ENCODE results near the gene ATP6V0E1.
A peak's percentile ranks its signal among the peaks of the same experiment; 100 is the strongest.

Gene ATP6V0E1

GRCh38 chr5:172971482-172971881 is 12.1 kb upstream of the ATP6V0E1 start:
- Mint-ChIP-seq H3K27me3 (ENCODE audit: low read depth) (peaks cover 19% of the 10 kb centered on the region), H3K36me3 (ENCODE audit: low read depth) (peaks cover 19% of the 10 kb centered on the region), H3K9me3 (no peaks in the 10 kb centered on the region), H3K27ac (peak overlapping the region in 1 of 3 experiments; percentile 44), H3K4me1 (peaks cover 9% of the 10 kb centered on the region), H3K4me3 (no peak overlapping the region)
- TF ChIP-seq, protein P1, sequence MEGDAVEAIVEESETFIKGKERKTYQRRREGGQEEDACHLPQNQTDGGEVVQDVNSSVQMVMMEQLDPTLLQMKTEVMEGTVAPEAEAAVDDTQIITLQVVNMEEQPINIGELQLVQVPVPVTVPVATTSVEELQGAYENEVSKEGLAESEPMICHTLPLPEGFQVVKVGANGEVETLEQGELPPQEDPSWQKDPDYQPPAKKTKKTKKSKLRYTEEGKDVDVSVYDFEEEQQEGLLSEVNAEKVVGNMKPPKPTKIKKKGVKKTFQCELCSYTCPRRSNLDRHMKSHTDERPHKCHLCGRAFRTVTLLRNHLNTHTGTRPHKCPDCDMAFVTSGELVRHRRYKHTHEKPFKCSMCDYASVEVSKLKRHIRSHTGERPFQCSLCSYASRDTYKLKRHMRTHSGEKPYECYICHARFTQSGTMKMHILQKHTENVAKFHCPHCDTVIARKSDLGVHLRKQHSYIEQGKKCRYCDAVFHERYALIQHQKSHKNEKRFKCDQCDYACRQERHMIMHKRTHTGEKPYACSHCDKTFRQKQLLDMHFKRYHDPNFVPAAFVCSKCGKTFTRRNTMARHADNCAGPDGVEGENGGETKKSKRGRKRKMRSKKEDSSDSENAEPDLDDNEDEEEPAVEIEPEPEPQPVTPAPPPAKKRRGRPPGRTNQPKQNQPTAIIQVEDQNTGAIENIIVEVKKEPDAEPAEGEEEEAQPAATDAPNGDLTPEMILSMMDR (IDR thresholded peaks at IDR 0.05; ENCODE audit: unreplicated experiment in 3 of 3) = no peak

GRCh38 chr5:172972552-172972951 is 11.0 kb upstream of the ATP6V0E1 start:
- TF ChIP-seq, protein P1 (IDR thresholded peaks at IDR 0.05; ENCODE audit: unreplicated experiment in 3 of 3) = no peak
- Mint-ChIP-seq H3K27me3 (ENCODE audit: low read depth) (peaks cover 19% of the 10 kb centered on the region), H3K36me3 (ENCODE audit: low read depth) (peaks cover 17% of the 10 kb centered on the region), H3K4me1 (peaks cover 9% of the 10 kb centered on the region), H3K9me3 (no peaks in the 10 kb centered on the region), H3K27ac (peak overlapping the region; percentile 34 to 90 (median 67)), H3K4me3 (no peak overlapping the region)

DNA sequence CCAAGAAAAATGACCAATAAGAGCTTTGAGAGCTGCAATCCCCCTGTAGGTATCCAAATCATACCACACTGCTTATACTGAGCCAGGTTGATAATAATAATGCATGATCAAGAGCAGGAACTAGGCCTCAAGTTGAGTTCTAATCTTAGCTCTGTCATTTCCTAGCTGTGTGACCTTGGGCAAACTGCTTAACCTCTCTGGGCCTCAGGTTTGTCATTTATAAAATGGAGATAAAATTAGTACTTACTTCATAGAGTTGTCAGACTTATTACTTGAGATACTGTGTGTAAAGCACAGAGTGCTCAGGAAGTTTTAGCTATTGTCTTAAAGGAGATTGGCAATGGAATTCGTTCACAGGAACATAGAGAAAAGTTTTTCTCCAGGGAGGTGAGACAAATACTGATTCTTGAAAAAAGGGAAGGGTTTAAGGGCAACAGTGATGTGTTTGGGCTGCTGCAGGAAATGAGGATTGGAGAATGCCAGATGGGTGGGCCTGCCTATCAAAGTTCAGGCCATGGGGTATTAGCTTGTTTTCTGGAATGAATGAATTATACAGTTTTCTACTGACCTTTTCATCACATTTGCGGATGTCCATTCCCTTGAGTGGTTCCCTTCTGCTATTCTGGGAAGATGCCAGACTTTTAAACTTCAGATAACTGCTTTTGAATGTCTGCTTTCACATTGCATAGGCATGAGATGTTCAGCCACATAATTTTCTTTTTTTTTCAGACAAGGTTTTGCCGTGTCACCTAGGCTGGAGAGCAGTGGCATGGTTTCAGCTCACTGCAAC is 10.2 kb upstream of the ATP6V0E1 start:
- Mint-ChIP-seq H3K36me3 (ENCODE audit: low read depth) (peaks cover 14% of the 10 kb centered on the region), H3K27ac (peak overlapping the region; percentile 34 to 90 (median 83)), H3K9me3 (no peaks in the 10 kb centered on the region), H3K4me3 (no peak overlapping the region), H3K27me3 (ENCODE audit: low read depth) (peaks cover 22% of the 10 kb centered on the region), H3K4me1 (peaks cover 9% of the 10 kb centered on the region)
- TF ChIP-seq, protein P1 (IDR thresholded peaks at IDR 0.05; ENCODE audit: unreplicated experiment in 3 of 3) = no peak

GRCh38 chr5:172973931-172974330 is 9.6 kb upstream of the ATP6V0E1 start:
- H3K36me3 Mint-ChIP-seq (ENCODE audit: low read depth) = peaks cover 11% of the 10 kb centered on the region
- no peaks in the 10 kb centered on the region for H3K9me3 Mint-ChIP-seq
- H3K4me3 Mint-ChIP-seq = no peak overlapping the region
- H3K4me1 Mint-ChIP-seq = peaks cover 9% of the 10 kb centered on the region
- peaks cover 29% of the 10 kb centered on the region for H3K27me3 Mint-ChIP-seq (ENCODE audit: low read depth)
- TF ChIP-seq, protein P1 (IDR thresholded peaks at IDR 0.05; ENCODE audit: unreplicated experiment in 3 of 3) = no peak
- peak overlapping the region; percentile 34 to 90 (median 83) for H3K27ac Mint-ChIP-seq

GRCh38 chr5:172975289-172975688 is 8.3 kb upstream of the ATP6V0E1 start:
- TF ChIP-seq, protein P1 (IDR thresholded peaks at IDR 0.05; ENCODE audit: unreplicated experiment in 3 of 3) = no peak
- no peak overlapping the region for H3K4me3 Mint-ChIP-seq
- no peaks in the 10 kb centered on the region for H3K9me3 Mint-ChIP-seq
- peaks cover 9% of the 10 kb centered on the region for H3K4me1 Mint-ChIP-seq
- H3K36me3 Mint-ChIP-seq (ENCODE audit: low read depth) = peaks cover under 1% of the 10 kb centered on the region
- no peak overlapping the region for H3K27ac Mint-ChIP-seq
- H3K27me3 Mint-ChIP-seq (ENCODE audit: low read depth) = peaks cover 30% of the 10 kb centered on the region

DNA sequence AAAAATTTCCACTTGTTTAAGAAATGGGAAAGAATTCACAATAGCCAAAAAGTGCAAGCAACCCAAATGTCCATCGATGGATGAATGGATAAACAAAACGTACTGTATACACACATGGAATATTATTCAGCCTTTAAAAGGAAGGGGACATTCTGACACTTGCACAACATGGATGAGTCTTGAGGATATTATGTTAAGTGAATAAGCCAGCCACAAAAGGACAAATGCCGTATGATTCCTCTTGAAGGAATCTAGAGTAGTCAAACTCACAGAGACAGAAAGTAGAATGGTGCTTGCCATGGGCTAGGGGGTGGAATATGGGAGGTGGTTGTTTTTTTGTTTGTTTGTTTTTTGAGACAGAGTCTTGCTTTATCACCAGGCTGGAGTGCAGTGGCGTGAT is 3.8 kb upstream of the ATP6V0E1 start:
- Mint-ChIP-seq H3K4me3 (peak overlapping the region in 2 of 3 experiments; percentile 28 to 65), H3K9me3 (no peaks in the 10 kb centered on the region), H3K4me1 (peaks cover 7% of the 10 kb centered on the region), H3K36me3 (ENCODE audit: low read depth) (no peaks in the 10 kb centered on the region), H3K27ac (peak overlapping the region in 1 of 3 experiments; percentile 66), H3K27me3 (ENCODE audit: low read depth) (peaks cover 29% of the 10 kb centered on the region)
- TF ChIP-seq, protein P1 (IDR thresholded peaks at IDR 0.05; ENCODE audit: unreplicated experiment in 3 of 3) = no peak

All from nephron (organoid).